Superior temporal gyrus (tissue), 1 donor: ENCODE results near the gene GGPS1.
"Not testable (repeated sequence)": the region's sequence is repeated elsewhere in the genome, so short reads cannot be mapped to it uniquely, and the experiment has no call there.

Experiments used
- DNase-seq: peaks from one replicate; pipeline ENCODE4 v3.0.0-alpha.2; 2016; ENCODE audit errors: extremely low spot score

GGPS1 gene

GRCh38 chr1:235304549-235305451, 23.6 kb upstream of the GGPS1 start:
- DNase-seq, result no peak

- no peak for DNase-seq
Measured at GRCh38 chr1:235307158-235308124, 20.9 kb upstream of the GGPS1 start.

DNA sequence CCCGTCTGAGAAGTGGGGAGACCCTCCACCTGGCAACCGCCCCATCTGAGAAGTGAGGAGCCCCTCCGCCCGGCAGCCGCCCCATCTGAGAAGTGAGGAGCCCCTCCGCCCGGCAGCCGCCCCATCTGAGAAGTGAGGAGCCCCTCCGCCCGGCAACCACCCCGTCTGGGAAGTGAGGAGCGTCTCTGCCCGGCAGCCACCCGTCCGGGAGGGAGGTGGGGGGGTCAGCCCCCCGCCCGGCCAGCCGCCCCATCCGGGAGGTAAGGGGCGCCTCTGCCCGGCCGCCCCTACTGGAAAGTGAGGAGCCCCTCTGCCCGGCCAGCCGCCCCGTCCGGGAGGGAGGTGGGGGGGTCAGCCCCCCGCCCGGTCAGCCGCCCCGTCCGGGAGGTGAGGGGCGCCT, 19.2 kb upstream of the GGPS1 start:
- DNase-seq, result not testable (repeated sequence)

DNA sequence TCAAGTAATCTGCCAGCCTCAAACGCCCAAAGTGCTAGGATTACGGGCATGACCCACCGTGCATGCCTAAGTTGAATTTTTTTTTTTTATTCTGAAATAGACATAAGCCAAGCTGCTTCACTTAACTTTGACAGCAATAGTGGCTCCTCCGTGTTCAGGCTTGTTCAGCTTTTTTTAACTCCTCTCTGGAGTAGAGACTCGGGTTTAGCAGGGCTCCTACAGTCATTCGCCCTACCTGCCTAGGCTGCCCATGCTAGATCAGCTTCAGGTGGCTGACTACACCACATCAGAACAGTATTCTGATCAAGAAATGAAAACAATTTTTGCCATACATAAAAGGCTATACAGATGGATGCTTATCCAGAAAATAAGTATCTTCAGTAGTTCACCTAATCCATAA, 15.1 kb upstream of the GGPS1 start:
- no peak for DNase-seq

GRCh38 chr1:235313931-235314678, 14.3 kb upstream of the GGPS1 start:
- DNase-seq, result no peak

DNA sequence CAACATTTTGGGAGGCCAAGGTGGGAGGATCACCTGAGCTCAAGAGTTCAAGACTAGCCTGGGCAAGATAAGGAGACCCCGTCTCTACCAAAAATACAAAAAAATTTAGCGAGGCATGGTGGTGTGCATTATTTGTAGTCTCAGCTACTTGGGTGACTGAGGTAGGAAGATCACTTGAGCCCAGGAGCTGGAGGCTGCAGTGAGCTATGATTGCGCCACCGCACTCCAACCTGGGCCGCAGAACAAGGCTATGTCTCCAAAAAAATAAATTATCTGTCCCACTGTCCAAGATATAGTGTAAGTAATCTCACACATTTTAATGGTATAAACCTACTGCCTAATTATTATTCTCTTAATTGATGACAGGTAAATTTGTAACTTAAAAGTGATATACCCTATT, 13.2 kb upstream of the GGPS1 start:
- DNase-seq, result no peak

- no peak for DNase-seq
Measured at GRCh38 chr1:235315735-235316134, 12.6 kb upstream of the GGPS1 start.

DNA sequence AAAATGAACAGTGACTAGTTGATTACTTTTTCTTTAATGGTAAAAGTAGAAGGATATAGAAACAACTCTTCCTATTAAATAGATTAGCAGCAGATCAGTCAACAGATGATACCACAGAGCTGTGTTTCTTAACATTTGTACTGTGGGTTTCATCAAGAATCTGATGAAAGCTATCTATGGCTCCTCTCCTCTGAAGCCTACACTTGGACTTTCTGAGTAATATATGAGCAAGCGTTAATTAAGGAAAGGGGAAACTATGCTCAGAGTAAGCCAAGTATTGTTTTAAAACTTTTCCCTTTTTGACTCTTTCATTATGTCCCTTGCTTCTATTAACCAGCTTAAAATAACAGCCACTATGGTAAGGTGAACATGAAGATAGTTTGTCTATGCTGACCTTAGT, 11.2 kb upstream of the GGPS1 start:
- no peak for DNase-seq

- DNase-seq, result no peak
Measured at GRCh38 chr1:235319255-235319654, 9.1 kb upstream of the GGPS1 start.

DNA sequence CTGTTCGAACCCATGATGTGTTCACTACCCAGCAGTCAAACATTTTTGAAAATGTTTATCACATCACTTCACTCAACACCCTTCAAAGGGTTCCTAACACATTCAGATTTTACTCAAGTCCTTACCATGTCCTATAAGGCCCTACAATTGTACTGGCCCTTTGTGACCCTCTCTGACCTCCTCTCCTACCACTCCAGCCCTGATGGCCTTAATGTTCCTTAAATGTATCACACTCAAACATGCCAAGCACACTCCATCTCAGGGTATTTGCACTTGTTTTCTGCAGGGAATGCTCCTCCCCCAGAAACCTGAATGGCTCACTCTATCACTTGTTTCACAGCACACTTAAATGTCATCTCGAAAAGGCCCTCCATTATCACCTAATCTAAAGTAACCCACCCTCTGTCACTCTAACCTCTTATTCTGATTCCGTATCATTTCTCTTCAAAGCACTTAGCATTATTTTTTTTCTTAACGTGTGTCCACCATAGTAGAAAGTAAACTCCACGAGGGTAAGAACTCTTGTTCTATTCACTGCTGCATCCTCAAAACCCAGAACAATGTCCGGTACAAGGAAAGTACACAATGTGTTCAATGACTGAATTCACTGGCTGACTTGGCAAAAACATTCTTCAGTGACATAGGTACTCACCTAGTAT, 7.7 kb upstream of the GGPS1 start:
- DNase-seq, result no peak

- no peak for DNase-seq
Measured at GRCh38 chr1:235324296-235324695, 4.1 kb upstream of the GGPS1 start.

DNA sequence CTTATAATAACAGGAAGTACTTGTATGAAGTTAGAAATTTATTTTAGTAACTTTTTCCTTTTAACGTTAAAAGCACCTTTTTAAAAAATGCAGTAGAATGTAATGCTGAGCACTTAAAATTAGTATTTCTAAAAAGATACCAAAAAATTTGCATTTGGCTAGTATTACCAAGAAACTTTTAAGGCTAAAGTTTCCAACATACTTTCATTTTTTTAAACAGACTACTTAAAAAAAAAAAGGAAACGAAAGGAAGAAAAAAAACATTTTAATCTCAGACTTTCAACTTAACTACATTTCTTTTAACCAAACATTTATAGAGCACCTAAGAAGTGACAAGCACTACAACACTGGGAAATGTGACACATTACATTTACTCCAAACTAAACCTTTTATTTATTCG, 3.2 kb upstream of the GGPS1 start:
- DNase-seq, result no peak

GRCh38 chr1:235325854-235326253, 2.5 kb upstream of the GGPS1 start:
- no peak for DNase-seq

DNA sequence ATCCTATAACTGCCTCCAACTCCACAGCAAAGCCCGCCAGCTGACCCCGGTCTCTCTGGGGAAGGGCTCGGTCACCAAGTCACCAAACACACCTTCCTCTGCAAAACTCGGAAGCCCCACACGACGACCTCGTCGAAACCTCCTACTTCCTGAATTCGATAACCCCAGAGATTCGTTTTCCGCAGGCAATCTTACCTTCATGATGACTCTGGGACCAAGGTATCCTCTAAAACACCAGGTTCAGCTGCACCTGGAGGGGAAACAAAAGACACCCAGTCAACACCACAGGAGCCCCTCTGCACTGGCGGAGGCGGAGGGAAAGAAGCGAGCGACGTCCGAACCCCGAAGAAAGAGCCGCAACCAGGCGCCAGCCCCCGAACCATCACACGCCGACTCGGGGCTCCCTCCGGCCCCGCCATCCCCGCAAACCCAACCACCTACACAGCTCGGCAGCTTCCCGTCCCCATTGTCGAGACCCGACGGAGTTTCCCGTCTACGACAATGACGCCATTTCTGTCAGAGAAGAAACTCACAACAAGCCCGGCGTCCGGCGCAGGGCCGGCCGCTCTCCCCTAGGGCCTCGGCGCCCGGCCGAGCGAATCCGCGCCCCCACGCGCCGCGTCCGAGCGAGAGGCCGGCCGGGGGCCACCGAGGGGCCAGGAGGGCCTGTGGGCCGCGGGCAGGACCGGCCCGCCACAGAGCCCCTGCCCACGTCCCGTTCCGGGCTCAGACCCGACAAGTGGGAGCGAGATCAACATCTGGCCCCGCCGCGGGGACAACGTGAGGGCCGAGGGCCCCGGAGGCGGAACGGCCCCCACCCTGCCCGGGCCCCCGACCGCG, 1.4 kb upstream of the GGPS1 start:
- DNase-seq, result no peak

- no peak for DNase-seq
Measured at GRCh38 chr1:235327559-235328270, 655 bp upstream of the GGPS1 start, which contains the start of gene ARID4B. Gene ARID4B (minus strand): TSS chr1:235328179. CDS start chr1:235326919, 1,260 bp downstream.

DNA sequence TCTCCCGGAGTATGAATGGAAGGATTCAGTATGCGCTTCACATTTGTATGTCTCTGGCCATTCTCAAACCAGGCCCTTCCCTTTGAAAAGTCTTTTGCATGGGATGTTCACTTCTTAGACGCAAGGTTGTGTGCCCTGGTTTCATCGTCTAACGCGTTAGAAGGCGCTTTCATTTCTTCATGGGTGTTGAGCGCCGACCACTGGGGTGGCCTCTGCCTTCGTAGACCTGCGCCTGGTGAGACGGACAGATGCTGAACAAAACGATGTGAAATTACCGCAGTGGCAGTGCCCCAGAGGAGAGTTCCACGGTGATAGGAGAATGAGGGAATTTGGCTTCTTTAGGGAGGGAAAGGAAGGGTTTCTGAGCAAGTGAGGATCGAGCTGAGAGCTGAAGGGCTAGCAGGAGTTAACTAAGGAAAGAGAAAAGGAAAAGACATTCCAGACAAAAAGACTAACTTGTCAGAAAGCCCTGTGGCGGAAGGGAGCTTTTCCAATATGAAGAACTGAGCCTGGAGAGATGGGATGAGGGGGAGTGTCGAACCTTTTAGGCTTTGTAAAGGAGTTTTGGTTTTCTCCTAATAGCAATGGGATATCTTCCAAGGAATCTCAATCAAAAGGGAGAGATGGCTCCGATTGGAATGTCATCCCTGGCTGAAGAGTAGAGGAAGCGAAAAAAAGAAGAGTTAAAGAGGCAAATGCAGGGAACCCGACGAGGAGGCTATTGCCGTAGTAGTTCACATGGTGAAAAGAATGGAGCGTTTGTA, 951 bp downstream of the GGPS1 start:
- no peak for DNase-seq

DNA sequence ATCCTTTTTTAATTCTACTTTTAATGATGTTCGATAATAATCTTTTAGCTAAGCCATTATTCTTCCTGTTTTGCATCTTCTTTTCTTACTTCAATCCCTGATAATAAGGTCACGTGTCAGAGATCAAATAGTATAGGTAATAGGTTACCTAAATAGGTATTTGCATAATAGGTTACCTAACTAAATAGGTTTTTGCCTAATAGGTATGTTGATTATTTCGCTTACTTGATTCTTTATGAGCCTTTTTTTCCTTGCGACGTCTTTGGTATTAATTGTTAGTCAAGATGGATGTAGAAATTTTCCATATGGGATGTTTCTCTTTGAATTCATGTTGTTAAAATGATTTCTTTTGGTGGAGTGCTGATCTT, 2.5 kb downstream of the GGPS1 start:
- DNase-seq, result no peak

- DNase-seq, result no peak
Measured at GRCh38 chr1:235331401-235331800, 3.0 kb downstream of the GGPS1 start.

DNA sequence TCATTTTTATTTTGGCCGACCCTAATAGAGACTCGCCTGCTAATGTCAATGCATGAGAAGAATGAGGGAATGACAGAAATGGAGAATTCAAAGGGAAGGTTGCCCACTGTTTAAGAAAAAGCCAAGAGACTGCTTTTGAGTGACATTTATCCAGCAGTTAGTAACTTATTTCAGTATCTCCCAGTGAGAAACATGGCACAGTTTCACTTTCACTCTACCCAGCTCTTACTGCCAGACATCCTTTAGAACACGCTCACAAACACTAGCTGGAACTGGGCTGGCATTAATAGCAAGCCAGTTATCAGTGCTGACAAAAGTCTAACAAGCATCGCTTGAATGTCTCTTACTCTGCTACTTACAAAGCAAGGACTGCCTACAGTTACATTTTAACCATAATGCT, 8.5 kb downstream of the GGPS1 start:
- DNase-seq, result no peak
